Colon (tissue), 2 donors: ENCODE results near the gene KCNQ1OT1.

Source experiments
- FAIRE-seq: peaks from 2 replicates; lab custom pipeline; 2012; peaks lifted over from hg19 to GRCh38; lab: Jason Lieb, UNC
- donor health status: control.
- donor health status: control.

Gene KCNQ1OT1

GRCh38 chr11:2736577-2737225 lies 36.9 kb upstream of the KCNQ1OT1 start:
- no peak for FAIRE-seq

GRCh38 chr11:2735053-2735589 lies 35.3 kb upstream of the KCNQ1OT1 start:
- FAIRE-seq = no peak

GRCh38 chr11:2734181-2735052 lies 34.6 kb upstream of the KCNQ1OT1 start:
- FAIRE-seq = no peak

GRCh38 chr11:2732940-2733628 lies 33.3 kb upstream of the KCNQ1OT1 start:
- FAIRE-seq = no peak

GRCh38 chr11:2732261-2732939 lies 32.6 kb upstream of the KCNQ1OT1 start:
- FAIRE-seq = no peak

- no peak for FAIRE-seq
Observed at GRCh38 chr11:2731130-2732125, 31.6 kb upstream of the KCNQ1OT1 start.

- FAIRE-seq = no peak
Observed at GRCh38 chr11:2730272-2731129, 30.7 kb upstream of the KCNQ1OT1 start.

- FAIRE-seq = no peak
Observed at GRCh38 chr11:2729841-2730240, 30.0 kb upstream of the KCNQ1OT1 start.

- no peak for FAIRE-seq
Observed at GRCh38 chr11:2728663-2729332, 29.0 kb upstream of the KCNQ1OT1 start.

GRCh38 chr11:2728128-2728662 lies 28.4 kb upstream of the KCNQ1OT1 start:
- FAIRE-seq = no peak

GRCh38 chr11:2726964-2727363 lies 27.2 kb upstream of the KCNQ1OT1 start:
- FAIRE-seq = no peak

GRCh38 chr11:2725368-2726300 lies 25.8 kb upstream of the KCNQ1OT1 start:
- FAIRE-seq = no peak

GRCh38 chr11:2724653-2725367 lies 25.0 kb upstream of the KCNQ1OT1 start:
- no peak for FAIRE-seq

GRCh38 chr11:2724104-2724503 lies 24.3 kb upstream of the KCNQ1OT1 start:
- FAIRE-seq = no peak

- no peak for FAIRE-seq
Observed at GRCh38 chr11:2722955-2723354, 23.2 kb upstream of the KCNQ1OT1 start.

GRCh38 chr11:2721210-2721916 lies 21.6 kb upstream of the KCNQ1OT1 start:
- no peak for FAIRE-seq
